ENCODE results near the gene IQGAP2.

DNA sequence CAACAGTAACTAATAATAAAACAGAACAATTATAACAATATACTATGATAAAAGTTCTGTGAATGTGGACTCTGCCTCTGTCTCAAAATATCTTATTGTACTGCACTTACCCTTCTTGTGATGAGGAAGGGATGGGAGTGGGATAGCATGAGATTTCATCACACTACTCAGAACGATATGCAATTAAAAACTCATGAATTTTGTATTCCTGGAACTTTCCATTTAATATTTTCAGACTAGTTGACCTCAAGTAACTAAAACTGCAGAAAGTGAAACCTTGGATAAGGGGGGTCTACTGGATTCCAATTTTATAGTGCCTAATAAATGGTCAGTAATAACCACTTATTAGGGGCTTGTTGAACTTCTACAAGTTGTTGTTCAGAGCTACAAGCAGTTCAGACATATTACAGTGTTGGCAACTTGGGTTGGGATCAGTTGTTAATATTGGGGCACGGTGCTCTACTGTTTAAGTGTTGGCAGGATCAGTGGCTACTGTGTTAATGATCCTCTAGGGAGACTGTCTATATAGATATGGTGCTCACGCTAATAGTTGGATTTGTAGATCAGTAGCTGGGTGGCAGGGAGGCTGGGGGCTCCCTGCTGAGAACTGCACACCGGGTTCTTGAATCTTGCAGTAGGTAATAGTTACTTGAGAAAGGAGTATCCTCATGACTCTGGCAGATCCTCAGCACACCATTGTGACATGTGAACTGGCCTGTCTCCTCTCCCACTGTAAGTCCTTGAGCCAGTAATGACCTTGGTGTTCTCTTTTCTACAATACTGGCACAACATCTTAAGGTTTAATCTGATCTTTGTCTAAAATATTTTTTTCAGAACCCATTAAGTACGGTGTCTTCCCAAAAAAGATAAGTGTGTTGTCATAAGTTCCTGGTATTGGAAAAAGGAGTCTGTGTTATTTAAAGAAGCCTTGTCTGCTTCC lies 158.1 kb downstream of the IQGAP2 start:
- no peak for TF ChIP-seq HDAC2 (IDR thresholded peaks at IDR 0.05)
- TF ChIP-seq RCOR1 (IDR thresholded peaks at IDR 0.05; ENCODE audit: borderline replicate concordance in 1 of 2, low read depth in 2 of 2, low read length in 2 of 2): no peak
- TF ChIP-seq ZNF384 (IDR thresholded peaks at IDR 0.05; ENCODE audit: low read depth, low read length): no peak
- no peak for TF ChIP-seq MCM7 (IDR thresholded peaks at IDR 0.05)
- TF ChIP-seq ARHGAP35 (IDR thresholded peaks at IDR 0.05; ENCODE audit: partially characterized antibody): no peak
- no peak for TF ChIP-seq KAT2B (IDR thresholded peaks at IDR 0.05; ENCODE audit: low read depth, low read length)
- TF ChIP-seq, protein P1, sequence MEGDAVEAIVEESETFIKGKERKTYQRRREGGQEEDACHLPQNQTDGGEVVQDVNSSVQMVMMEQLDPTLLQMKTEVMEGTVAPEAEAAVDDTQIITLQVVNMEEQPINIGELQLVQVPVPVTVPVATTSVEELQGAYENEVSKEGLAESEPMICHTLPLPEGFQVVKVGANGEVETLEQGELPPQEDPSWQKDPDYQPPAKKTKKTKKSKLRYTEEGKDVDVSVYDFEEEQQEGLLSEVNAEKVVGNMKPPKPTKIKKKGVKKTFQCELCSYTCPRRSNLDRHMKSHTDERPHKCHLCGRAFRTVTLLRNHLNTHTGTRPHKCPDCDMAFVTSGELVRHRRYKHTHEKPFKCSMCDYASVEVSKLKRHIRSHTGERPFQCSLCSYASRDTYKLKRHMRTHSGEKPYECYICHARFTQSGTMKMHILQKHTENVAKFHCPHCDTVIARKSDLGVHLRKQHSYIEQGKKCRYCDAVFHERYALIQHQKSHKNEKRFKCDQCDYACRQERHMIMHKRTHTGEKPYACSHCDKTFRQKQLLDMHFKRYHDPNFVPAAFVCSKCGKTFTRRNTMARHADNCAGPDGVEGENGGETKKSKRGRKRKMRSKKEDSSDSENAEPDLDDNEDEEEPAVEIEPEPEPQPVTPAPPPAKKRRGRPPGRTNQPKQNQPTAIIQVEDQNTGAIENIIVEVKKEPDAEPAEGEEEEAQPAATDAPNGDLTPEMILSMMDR (IDR thresholded peaks at IDR 0.05 in 2 of 3, conservative IDR thresholded peaks at IDR 0.05 in 1 of 3; ENCODE audit: insufficient read depth in 2 of 3, low read depth in 1 of 3, low read length in 3 of 3): no peak
- no peak for TF ChIP-seq ZNF668 (CRISPR knock-in tag; IDR thresholded peaks at IDR 0.05)
- TF ChIP-seq PHF8 (IDR thresholded peaks at IDR 0.05; ENCODE audit: borderline replicate concordance, low read length): no peak
- no peak for TF ChIP-seq ZFX (CRISPR knock-in tag; IDR thresholded peaks at IDR 0.05)
- TF ChIP-seq HIVEP1 (CRISPR knock-in tag; IDR thresholded peaks at IDR 0.05): no peak
